ENCODE measurements around the gene APBB2.

Gene APBB2

DNA sequence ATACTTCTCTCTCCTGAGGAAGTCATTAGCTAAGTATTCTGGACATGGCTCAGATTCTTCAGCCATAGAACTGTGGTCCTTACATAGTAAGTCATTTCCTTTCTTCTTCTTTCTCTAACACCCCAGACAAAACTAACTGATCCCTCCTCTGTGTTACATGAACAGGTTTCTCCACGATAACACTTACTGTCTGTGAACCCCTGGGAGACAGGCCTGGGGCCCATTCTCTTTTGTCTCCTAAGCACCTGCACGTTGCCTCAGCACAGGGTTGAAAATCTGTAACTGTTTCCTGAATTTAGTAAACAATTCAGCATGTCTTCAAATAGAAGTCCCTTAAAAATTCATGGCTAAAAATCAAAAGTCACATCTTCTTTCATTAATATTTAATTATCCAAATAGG, 24.7 kb downstream of the APBB2 start:
- no peak for DNase-seq (ENCODE audit: low read depth in 3 of 3)

DNA sequence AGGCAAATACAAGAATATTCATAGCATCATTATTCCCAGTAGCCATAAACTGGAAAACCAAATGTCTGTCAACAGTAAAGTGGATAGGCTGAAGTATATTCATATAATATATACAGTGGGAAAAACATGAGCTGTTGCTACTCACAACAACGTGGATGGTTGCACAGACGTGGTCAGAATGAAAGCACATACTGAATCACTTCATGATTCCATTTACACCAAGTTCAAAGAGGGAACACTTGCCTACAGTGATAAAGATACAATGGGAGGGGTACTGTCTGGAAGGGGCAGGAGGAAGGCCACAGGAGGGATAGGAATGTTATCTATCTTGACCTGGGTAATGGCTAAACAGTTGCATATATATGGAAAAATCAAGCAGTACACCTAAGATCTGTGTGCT, 25.3 kb downstream of the APBB2 start:
- DNase-seq (ENCODE audit: low read depth in 3 of 3): no peak

GRCh38 chr4:41185614-41186592, 28.4 kb downstream of the APBB2 start:
- no peak for DNase-seq (ENCODE audit: low read depth in 3 of 3)

- DNase-seq (ENCODE audit: low read depth in 3 of 3): no peak
These were observed 30.3 kb downstream of the APBB2 start for GRCh38 chr4:41184009-41184408.

DNA sequence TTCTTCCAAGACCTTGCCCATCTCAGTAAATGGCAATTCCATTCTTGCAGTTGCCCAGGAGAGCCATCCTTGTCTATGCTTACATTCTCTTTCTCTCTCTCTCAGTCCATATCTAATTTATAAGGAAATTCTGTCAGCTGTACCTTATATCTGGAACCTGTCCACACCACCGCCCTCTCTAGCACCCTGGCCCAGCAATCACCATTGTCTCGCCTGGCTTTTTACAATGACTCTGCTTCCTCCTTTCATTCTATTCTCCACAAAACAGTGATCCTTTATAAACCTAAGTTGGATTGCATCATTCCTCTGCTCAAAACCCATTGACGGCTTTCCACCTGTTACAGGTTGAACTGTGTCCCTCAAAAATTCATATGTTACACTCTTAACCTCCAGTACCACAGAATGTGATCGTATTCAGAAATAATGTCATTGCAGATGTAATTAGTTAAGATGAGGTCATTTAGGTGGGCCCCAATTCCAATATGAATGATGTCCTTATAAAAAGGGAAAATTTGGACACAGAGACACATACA, 31.3 kb downstream of the APBB2 start:
- no peak for DNase-seq (ENCODE audit: low read depth in 3 of 3)

GRCh38 chr4:41181037-41181436, 33.3 kb downstream of the APBB2 start:
- no peak for DNase-seq (ENCODE audit: low read depth in 3 of 3)

DNA sequence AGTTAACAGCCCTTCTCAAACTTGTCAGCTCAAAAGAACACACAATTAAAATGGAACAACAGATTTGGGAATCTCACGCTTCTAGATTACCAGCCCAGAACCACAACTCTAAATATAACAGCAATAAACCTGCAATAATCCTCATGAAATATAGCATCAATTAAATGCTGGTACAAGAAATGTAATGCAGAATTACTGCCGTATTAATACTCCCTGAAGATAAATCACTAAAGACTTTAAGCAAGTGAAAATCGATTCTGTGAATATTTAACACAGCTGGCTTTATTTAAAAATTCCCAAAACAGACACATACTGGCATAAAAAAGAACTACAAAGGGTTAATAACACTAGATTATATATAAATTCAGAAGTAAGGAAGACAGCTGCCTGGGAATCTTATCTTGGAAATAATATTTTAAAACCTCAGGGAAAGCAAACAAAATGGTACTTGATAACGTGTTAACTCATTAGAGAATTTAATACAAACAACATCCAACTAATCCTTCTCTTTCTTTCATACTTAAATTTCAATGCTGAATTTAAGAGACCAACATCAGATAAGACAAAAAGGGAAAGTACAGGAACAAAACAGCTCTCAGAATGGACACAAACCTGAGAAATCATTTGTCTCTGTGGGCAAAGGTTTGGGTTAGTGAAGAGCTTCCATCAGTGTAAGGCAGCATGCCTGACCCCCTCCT, 34.7 kb downstream of the APBB2 start:
- no peak for DNase-seq (ENCODE audit: low read depth in 3 of 3)

GRCh38 chr4:41178372-41179370, 35.7 kb downstream of the APBB2 start:
- no peak for DNase-seq (ENCODE audit: low read depth in 3 of 3)

GRCh38 chr4:41177016-41177415, 37.3 kb downstream of the APBB2 start:
- DNase-seq (ENCODE audit: low read depth in 3 of 3): no peak

GRCh38 chr4:41176340-41176739, 38.0 kb downstream of the APBB2 start:
- no peak for DNase-seq (ENCODE audit: low read depth in 3 of 3)

- DNase-seq (ENCODE audit: low read depth in 3 of 3): no peak
These were observed 38.5 kb downstream of the APBB2 start for GRCh38 chr4:41175794-41176193.

- DNase-seq (ENCODE audit: low read depth in 3 of 3): no peak
These were observed 39.9 kb downstream of the APBB2 start for GRCh38 chr4:41174444-41174843.

GRCh38 chr4:41172786-41173185, 41.6 kb downstream of the APBB2 start:
- no peak for DNase-seq (ENCODE audit: low read depth in 3 of 3)

DNA sequence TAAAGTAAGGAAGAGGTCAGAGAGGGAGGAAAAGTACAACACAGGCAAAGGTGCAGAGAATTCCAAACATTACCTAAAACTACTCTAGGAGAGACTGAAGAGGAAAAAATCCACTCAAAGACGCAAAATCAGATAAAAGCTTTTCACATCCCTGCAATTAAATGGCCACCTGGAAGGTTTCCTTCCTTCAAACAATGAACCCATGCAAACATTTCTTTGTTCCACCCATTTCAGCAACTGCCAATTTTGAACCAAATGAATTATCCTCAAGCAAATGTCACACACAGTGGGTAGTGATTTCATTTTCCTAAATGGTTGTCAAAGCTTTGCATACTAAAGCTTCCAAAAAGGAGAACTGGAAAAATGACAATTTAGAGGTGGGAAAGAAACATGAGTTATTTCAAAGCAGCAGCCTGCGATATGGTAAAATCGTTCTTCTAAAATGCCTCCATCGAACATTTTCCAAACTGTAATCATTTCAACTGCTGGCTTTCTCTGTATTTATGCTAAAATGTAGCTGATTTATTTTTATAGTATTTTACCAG, 45.0 kb downstream of the APBB2 start:
- no peak for DNase-seq (ENCODE audit: low read depth in 3 of 3)

- no peak for DNase-seq (ENCODE audit: low read depth in 3 of 3)
These were observed 47.2 kb downstream of the APBB2 start for GRCh38 chr4:41167191-41167590.

DNA sequence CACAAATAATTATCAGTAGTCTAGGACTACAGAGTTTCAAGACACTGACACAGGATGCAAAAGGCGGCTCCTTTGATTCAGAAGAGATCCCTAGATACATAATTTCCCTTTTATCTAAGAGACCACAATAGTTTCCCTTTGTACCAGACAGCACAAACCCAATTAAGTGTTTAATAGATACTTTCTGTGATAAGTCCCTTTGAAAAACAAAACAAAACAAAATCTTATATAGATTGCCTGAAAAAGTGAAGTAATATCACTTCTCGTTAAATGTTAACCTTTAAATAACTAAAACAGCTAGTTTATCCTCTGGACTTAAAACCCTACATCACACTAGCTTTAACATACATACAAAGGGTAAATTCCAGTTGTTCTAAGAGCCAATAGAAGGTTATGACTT, 49.9 kb downstream of the APBB2 start:
- no peak for DNase-seq (ENCODE audit: low read depth in 3 of 3)

DNA sequence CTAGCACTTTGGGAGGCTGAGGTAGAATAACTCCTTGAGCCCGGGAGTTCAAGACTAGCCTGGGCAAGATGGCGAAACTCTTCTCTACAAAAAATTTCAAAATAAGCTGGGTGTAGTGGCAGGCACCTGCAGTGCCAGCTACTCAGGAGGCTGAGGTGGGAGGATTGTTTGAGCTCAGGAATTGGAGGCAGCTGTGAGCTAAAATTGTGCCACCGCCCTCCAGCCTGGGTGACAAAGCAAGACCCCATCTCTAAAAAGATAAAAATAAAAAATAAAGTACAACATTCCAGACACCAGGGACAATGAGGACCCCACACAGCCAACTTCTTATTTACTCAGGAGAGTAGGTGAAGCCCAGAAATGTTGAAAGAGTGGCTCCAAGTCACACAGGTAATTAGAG, 53.0 kb downstream of the APBB2 start:
- no peak for DNase-seq (ENCODE audit: low read depth in 3 of 3)

DNA sequence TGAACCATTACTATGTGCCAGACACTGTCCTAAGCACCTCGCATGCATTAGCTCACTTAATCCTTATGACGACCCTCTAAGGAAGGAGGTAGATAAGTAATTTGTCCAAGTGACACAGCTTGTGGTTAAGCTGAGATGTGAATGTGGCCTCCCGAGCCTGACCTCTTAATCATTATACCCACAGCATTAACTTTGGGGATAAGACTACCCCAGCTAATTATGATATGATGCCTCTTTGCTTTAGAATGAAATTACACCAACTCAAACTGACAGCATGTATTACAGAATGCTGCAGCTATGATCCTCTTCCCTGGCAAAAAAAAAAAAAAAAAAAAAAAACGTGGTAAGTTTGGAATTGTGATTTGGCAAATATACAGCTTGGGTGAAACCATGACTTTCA, 53.5 kb downstream of the APBB2 start:
- DNase-seq (ENCODE audit: low read depth in 3 of 3): no peak

GRCh38 chr4:41160012-41160789, 54.1 kb downstream of the APBB2 start:
- DNase-seq (ENCODE audit: low read depth in 3 of 3): no peak

- no peak for DNase-seq (ENCODE audit: low read depth in 3 of 3)
These were observed 55.6 kb downstream of the APBB2 start for GRCh38 chr4:41158756-41159155.
